ENCODE results near the gene MCF2. TPM values are rescaled to one million over a fixed set of nuclear protein-coding genes. Genes with fewer than 3 reads are reported as not detected.
"Not testable (repeated sequence)": the region's sequence is repeated elsewhere in the genome, so short reads cannot be mapped to it uniquely, and the experiment has no call there.

MCF2 gene
- total RNA-seq: not detected
- long read RNA-seq: 0 reads

DNA sequence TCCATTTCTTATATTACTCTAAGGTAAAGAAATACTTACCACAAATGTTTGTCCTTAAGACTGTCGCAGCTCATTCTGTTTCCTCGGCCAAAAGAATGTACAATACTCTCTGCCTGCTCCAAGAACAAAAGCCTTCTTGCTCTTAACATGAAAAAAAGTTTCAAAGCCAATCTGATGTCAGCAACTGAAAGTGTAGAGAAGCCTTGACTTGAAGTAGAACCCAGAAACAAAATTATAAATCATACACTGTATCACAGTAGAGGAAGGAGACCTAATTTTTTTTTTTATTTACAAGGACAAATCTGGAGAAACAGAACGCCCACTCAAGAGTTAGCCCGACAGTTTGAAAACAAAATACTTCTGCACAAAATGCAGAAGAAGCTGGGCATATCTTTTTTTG lies at the start of gene MCF2:
TSS of gene MCF2 (minus strand) at position 101 of the 400 bp plus-strand sequence. CDS start 56,423 bp downstream, outside the sequence.
- ATAC-seq: no peak
- DNase-seq: no peak
- intact Hi-C loops (cut with DNase I, micrococcal nuclease): no loop called here

GRCh38 chrX:139751053-139751452 lies 43.1 kb upstream of the MCF2 start:
- intact Hi-C loops (cut with DNase I, micrococcal nuclease): no loop called here
- ATAC-seq: no peak

GRCh38 chrX:139750390-139750789 lies 42.4 kb upstream of the MCF2 start:
- ATAC-seq: no peak
- intact Hi-C loops (cut with DNase I, micrococcal nuclease): no loop called here

More at GRCh38 chrX:139751053-139751452, 43.1 kb upstream of the MCF2 start:
- DNase-seq: no peak

DNA sequence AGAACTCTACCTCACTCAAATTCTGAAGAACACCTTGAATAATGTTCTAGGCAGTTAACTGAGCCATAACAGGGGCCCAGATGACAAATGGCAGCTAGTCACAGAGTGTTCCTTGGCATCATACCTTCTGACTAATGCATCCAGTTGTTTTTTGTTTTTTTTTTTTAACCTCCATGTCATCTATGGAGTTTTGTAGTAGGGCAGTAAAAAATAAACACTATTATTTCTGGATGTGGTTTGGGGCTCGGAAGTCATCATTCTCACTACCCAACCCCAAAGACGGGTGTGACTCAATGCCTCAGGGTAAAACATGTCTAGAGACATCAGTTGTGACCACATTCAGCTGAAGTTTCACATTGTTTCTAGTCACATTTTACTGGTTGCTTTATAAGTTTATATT lies 31.2 kb upstream of the MCF2 start:
- no peak for ATAC-seq
- intact Hi-C loops (cut with DNase I, micrococcal nuclease): no loop called here
- DNase-seq: no peak

More at GRCh38 chrX:139750390-139750789, 42.4 kb upstream of the MCF2 start:
- DNase-seq: no peak

DNA sequence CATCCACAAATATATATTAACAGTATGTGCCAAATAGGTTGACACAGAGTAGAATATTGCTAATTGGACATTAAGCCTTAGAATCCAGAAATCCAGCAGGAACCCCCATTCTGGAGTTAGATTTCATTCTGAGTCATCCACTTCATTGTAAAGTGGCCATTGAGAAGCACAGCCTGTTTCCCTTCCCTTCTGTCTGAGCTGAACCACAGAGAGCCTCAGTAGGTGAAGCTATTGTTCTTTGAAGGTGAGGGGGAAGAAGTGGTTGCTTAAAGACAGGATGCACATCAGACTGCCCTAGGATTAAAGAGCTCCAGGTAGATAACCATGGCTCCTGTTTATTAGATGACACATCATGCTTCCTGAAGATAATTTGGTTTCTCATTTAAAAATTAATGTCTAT lies 30.6 kb upstream of the MCF2 start:
- ATAC-seq (no peak), DNase-seq (no peak)
- intact Hi-C loops (cut with DNase I, micrococcal nuclease): no loop called here

GRCh38 chrX:139736151-139736550 lies 28.2 kb upstream of the MCF2 start:
- DNase-seq: no peak
- intact Hi-C loops (cut with DNase I, micrococcal nuclease): no loop called here
- no peak for ATAC-seq

- ATAC-seq (no peak), DNase-seq (no peak)
- intact Hi-C loops (cut with DNase I, micrococcal nuclease): no loop called here
Measured at GRCh38 chrX:139734996-139735395, 27.0 kb upstream of the MCF2 start.

DNA sequence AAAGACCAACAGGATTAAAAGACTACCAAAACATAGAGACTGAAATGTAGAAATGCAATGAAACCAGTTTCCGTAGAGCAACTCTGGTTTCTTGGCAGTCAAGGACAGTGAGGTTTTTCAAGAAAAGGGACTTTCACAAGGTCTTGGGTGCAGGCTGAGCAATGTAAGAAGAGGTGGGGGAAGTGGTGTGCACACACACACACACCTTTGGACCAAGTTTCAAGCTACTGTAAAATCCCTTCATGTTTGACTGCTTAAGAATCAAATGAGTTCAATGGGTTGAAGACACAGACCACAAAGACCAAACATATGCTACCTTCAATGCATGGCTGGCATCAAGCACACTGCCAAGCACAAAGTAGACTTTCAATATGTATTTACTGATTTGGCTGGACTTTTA lies 17.8 kb upstream of the MCF2 start:
- DNase-seq (no peak), ATAC-seq (no peak)
- intact Hi-C loops (cut with DNase I, micrococcal nuclease): no loop called here

- ATAC-seq: no peak
- intact Hi-C loops (cut with DNase I, micrococcal nuclease): no loop called here
- no peak for DNase-seq
Measured at GRCh38 chrX:139724626-139725025, 16.7 kb upstream of the MCF2 start.

DNA sequence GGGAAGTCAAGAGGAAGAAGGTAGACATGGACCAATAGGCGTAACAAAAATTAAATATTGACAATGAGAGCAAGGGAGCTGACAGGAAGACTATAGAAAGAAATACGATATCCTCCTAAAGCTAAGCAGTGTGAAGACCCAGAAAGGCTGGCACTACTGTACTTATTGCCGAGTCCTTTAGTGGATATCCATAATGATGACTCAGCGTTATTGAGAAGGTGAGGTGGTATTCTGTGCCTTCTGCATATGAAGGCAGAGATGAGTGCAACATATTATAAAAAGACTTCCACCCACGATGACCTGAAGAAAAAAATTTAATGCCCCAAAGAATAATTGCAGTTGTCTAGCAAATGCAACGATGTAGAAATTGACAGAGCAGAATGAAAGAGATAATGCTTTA lies 13.0 kb upstream of the MCF2 start:
- no peak for DNase-seq
- intact Hi-C loops (cut with DNase I, micrococcal nuclease): no loop called here
- no peak for ATAC-seq

GRCh38 chrX:139720136-139720535 lies 12.2 kb upstream of the MCF2 start:
- intact Hi-C loops (cut with DNase I, micrococcal nuclease): no loop called here
- DNase-seq: no peak
- ATAC-seq: no peak

GRCh38 chrX:139702658-139703057 lies 5.3 kb downstream of the MCF2 start:
- ATAC-seq (no peak), DNase-seq (no peak)
- intact Hi-C loops (cut with DNase I, micrococcal nuclease): no loop called here

DNA sequence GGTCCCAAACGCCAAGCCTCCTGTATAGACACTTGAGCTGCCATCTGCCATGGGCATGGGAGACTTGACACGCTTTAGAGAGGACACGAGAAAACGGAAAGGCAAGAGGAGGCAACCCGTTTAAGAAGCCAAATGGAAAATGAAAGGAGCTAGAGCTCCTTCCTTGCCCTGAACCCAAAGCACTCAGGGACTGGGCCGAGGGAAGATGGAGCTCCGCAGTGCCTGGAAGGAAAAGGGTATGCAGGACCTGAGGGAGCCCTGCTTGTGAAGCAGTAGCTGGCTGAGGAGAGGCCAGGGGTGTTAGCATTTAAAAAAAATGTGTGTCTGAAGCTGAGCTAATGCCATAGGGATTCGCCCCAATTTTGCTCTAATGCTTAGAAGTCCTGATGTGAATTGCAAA lies 15.1 kb downstream of the MCF2 start:
- ATAC-seq (no peak), DNase-seq (no peak)
- intact Hi-C loops (cut with DNase I, micrococcal nuclease): no loop called here

DNA sequence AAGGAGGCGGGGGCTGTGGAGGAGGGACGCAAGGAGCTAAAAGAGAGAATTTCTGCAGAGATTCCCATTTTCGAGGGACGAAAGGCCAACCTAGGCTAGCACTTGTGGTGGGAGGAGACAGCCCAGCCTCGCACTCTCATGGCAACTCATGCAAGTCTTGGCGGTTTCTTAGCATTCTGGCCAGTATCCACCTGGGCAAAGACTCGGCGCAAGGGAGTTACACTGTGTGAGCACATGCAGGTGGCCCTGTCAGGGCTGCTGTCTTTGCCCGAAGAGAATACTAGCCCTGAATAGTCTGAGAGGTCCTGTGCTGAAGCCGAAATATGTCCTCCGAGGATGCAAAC lies 15.5 kb downstream of the MCF2 start:
- intact Hi-C loops (cut with DNase I, micrococcal nuclease): no loop called here
- ATAC-seq (no peak), DNase-seq (no peak)

GRCh38 chrX:139691843-139692505 lies 16.0 kb downstream of the MCF2 start:
- no peak for ATAC-seq

DNA sequence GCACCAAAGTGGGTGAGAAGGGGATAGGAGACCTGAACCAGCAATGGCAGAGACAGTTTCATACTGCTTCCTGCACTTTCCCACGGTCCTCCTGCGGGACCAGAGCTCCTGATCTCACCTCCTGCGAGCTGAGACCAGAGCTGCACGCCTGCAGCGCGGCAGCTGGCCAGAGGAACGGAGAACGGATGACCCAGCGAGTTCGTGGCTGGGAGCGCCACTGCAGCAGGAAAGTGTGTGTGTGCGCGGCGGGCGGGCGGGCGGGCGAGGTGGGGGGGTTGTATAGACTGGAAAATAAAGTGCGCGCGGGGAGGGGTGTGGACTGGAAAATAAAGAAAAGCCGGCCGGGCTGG lies 16.5 kb downstream of the MCF2 start:
- intact Hi-C loops (cut with DNase I, micrococcal nuclease): no loop called here
- ATAC-seq: no peak

More at GRCh38 chrX:139691843-139692505, 16.0 kb downstream of the MCF2 start:
- intact Hi-C loops (cut with DNase I, micrococcal nuclease): no loop called here
- DNase-seq: no peak

DNA sequence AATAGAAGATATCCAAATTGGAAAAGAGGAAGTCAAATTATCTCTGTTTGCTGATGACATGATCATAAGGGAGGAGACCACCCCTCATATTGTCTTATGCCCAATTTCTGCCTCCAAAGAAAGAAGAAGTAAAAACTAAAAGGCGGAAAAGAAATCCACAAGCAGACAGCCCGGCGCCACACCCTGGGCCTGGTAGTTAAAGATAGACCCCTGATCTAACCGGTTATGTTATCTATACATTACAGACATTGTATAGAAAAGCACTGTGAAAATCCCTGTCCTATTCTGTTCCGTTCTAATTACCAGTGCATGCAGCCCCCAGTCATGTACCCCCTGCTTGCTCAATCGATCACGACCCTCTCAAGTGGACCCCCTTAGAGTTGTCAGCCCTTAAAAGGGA lies 22.8 kb downstream of the MCF2 start:
- ATAC-seq; intact Hi-C loops (cut with DNase I, micrococcal nuclease): not testable (repeated sequence)

More for the DNA sequence above, 16.5 kb downstream of the MCF2 start:
- DNase-seq: no peak

GRCh38 chrX:139680356-139680755 lies 27.6 kb downstream of the MCF2 start:
- intact Hi-C loops (cut with DNase I, micrococcal nuclease): no loop called here
- ATAC-seq (no peak), DNase-seq (no peak)

More for the DNA sequence above, 22.8 kb downstream of the MCF2 start:
- DNase-seq: not testable (repeated sequence)

DNA sequence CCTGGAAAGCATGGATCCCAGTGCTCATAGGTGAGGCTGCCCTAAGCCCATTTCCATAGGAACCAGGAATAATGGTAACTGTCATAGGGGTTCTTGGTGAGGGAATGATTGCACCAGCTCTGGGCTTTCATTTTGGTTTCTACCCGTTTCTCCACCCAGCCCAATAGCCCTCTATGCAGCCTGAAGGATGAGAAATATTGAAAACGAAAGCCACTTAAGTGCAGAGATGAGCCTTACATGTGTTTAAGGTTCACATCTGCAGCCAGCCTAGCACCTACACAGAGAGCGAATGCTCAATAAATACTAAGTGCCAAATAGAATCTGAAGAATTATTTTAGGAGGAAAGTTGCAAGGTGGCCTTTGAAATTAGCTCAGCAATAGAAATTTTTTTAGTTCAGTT lies 60.4 kb downstream of the MCF2 start:
- no peak for ATAC-seq
- no peak for DNase-seq
- intact Hi-C loops (cut with DNase I, micrococcal nuclease): no loop called here

GRCh38 chrX:139642241-139642927 lies 65.6 kb downstream of the MCF2 start:
- intact Hi-C loops (cut with DNase I, micrococcal nuclease): no loop called here
- DNase-seq: no peak

DNA sequence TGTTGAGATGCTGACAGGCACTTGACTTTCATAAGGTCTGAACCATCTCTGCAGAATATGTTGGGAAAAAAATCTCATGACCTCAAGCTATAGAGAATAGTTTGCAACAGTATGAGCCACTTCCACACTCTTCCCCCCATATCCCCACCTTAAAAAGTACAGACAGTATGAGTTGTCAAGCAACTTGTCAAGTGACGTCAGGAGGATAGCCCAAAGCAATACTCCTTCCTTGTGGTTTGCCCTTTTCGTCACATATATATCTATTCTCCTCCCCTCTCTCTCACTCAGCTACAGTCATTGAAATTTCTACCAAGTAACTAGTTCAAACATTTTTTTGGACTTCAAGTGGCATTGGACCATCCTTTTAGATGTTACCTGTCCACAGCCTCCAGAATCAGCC lies 67.7 kb downstream of the MCF2 start:
- no peak for DNase-seq
- intact Hi-C loops (cut with DNase I, micrococcal nuclease): no loop called here
- ATAC-seq: no peak

More at GRCh38 chrX:139642241-139642927, 65.6 kb downstream of the MCF2 start:
- ATAC-seq: no peak

All from left colon (tissue), 2 donors.